Measurements from ENCODE around the gene PIGN. TPM values are rescaled to one million over a fixed set of nuclear protein-coding genes. Genes with fewer than 3 reads are reported as not detected.

The PIGN gene
- total RNA-seq, 3 donors from 2014 or later (not counting 1 experiment from before 2014, with no cell fraction given) = 12.2 to 21.7 (median 20.1) TPM

DNA sequence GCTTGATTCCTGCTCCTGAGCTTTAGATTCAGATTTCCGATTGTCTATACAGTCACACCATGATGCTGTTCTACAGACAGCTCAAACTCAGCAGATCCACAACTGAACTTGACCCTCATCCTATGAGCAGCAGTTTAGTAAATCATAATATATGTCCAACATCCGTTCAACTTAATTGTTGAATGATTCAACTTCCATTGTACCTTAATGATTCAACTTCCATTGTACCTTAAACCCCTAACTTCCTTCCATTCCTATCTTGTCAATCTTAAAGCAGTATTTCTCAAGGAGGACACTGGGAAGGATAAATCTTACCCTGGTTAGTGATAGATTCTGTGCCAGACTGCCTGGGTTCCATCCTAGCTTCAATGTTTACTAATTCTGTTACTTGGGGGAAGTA lies 60.1 kb downstream of the PIGN start:
- intact Hi-C loops (cut with micrococcal nuclease) = no loop called here
- ATAC-seq = no peak

DNA sequence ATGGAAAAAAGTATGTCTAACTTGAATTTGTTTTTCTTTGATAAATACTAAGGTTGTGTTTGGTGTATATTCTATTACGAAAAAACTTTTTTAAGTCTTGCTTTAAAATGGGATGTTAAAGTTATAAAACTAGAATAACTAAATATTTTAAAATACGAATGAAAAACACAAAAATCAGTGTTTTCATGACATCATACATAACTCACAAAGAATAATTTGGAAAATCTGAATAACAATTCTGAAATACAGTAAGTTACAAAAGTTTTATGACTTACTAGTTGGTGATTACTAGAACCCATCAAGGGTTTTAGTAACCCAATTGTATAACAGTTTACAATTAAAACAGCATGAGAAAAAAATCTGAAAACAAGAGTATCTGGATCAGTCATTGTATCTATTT lies 61.2 kb downstream of the PIGN start:
- intact Hi-C loops (cut with micrococcal nuclease) = no loop called here
- Mint-ChIP-seq H3K4me3 (no peak overlapping the region), H3K9me3 (no peaks in the 10 kb centered on the region)

More for the DNA sequence above, 60.1 kb downstream of the PIGN start:
- no peaks in the 10 kb centered on the region for H3K27me3 ChIP-seq (ENCODE audit: control insufficient read depth, insufficient read depth, low read length)
- Mint-ChIP-seq H3K27me3 (ENCODE audit: low read depth in 2 of 2) (no peaks in the 10 kb centered on the region), H3K4me1 (no peaks in the 10 kb centered on the region), H3K27ac (no peak overlapping the region), H3K36me3 (no peaks in the 10 kb centered on the region), H3K9me3 (no peaks in the 10 kb centered on the region), H3K4me3 (no peak overlapping the region)
- no peak overlapping the region for H3K4me3 ChIP-seq (ENCODE audit: low read length)
- 100% methylated on average over 2 of the region's 2 CpGs for WGBS (ENCODE audit: insufficient coverage)
- no peaks in the 10 kb centered on the region for H3K9me3 ChIP-seq (ENCODE audit: control insufficient read depth, insufficient read depth, low read length)
- no peak for DNase-seq
- no peaks in the 10 kb centered on the region for H3K4me1 ChIP-seq (ENCODE audit: control insufficient read depth, insufficient read depth, low read length)
- TF ChIP-seq, protein P1, sequence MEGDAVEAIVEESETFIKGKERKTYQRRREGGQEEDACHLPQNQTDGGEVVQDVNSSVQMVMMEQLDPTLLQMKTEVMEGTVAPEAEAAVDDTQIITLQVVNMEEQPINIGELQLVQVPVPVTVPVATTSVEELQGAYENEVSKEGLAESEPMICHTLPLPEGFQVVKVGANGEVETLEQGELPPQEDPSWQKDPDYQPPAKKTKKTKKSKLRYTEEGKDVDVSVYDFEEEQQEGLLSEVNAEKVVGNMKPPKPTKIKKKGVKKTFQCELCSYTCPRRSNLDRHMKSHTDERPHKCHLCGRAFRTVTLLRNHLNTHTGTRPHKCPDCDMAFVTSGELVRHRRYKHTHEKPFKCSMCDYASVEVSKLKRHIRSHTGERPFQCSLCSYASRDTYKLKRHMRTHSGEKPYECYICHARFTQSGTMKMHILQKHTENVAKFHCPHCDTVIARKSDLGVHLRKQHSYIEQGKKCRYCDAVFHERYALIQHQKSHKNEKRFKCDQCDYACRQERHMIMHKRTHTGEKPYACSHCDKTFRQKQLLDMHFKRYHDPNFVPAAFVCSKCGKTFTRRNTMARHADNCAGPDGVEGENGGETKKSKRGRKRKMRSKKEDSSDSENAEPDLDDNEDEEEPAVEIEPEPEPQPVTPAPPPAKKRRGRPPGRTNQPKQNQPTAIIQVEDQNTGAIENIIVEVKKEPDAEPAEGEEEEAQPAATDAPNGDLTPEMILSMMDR (IDR thresholded peaks at IDR 0.05) = no peak
- no peak overlapping the region for H3K27ac ChIP-seq (ENCODE audit: low read length)
- no peaks in the 10 kb centered on the region for H3K36me3 ChIP-seq (ENCODE audit: control insufficient read depth, insufficient read depth, low read length)

DNA sequence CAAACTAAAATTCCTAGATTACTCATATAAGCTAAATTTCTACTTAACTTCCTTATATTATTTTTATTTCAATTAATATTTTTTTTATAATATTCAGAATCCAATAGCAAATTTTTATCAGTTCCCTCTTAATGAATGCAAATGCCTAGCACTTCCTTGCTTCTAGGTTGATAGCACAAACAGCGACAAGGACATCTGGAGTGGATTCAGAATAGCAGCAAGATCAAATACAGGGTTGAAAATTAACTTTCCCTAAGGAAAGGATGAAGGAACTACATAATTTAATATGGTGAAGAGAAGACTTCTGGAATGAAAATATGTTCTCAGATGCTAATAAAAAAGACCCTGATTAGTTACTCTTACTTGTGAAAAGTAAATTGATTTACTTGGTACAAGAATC lies 64.5 kb downstream of the PIGN start:
- no peak for DNase-seq
- H3K4me1 ChIP-seq (ENCODE audit: control insufficient read depth, insufficient read depth, low read length) = no peaks in the 10 kb centered on the region
- no peaks in the 10 kb centered on the region for H3K36me3 Mint-ChIP-seq
- 100% methylated on average over 1 of the region's 1 CpG for WGBS (ENCODE audit: insufficient coverage)
- H3K4me3 Mint-ChIP-seq = no peak overlapping the region
- no peaks in the 10 kb centered on the region for H3K9me3 Mint-ChIP-seq
- intact Hi-C loops (cut with micrococcal nuclease) = no loop called here
- TF ChIP-seq, protein P1 (IDR thresholded peaks at IDR 0.05) = no peak
- H3K4me3 ChIP-seq (ENCODE audit: low read length) = no peak overlapping the region
- no peaks in the 10 kb centered on the region for H3K9me3 ChIP-seq (ENCODE audit: control insufficient read depth, insufficient read depth, low read length)
- H3K27ac Mint-ChIP-seq = no peak overlapping the region
- no peaks in the 10 kb centered on the region for H3K36me3 ChIP-seq (ENCODE audit: control insufficient read depth, insufficient read depth, low read length)
- ATAC-seq = no peak
- no peaks in the 10 kb centered on the region for H3K4me1 Mint-ChIP-seq
- no peaks in the 10 kb centered on the region for H3K27me3 ChIP-seq (ENCODE audit: control insufficient read depth, insufficient read depth, low read length)
- H3K27ac ChIP-seq (ENCODE audit: low read length) = no peak overlapping the region
- H3K27me3 Mint-ChIP-seq (ENCODE audit: low read depth in 2 of 2) = no peaks in the 10 kb centered on the region

More for the DNA sequence above, 61.2 kb downstream of the PIGN start:
- no peak overlapping the region for H3K4me3 ChIP-seq (ENCODE audit: low read length)
- no peaks in the 10 kb centered on the region for H3K27me3 Mint-ChIP-seq (ENCODE audit: low read depth in 2 of 2)
- H3K36me3 ChIP-seq (ENCODE audit: control insufficient read depth, insufficient read depth, low read length) = no peaks in the 10 kb centered on the region
- WGBS (ENCODE audit: insufficient coverage) = no CpG with 5 or more reads among the region's 2 CpGs
- H3K27me3 ChIP-seq (ENCODE audit: control insufficient read depth, insufficient read depth, low read length) = no peaks in the 10 kb centered on the region
- no peaks in the 10 kb centered on the region for H3K36me3 Mint-ChIP-seq
- H3K4me1 Mint-ChIP-seq = no peaks in the 10 kb centered on the region
- H3K4me1 ChIP-seq (ENCODE audit: control insufficient read depth, insufficient read depth, low read length) = no peaks in the 10 kb centered on the region
- TF ChIP-seq, protein P1 (IDR thresholded peaks at IDR 0.05) = no peak
- H3K27ac Mint-ChIP-seq = no peak overlapping the region
- no peak for ATAC-seq
- no peak for DNase-seq
- no peaks in the 10 kb centered on the region for H3K9me3 ChIP-seq (ENCODE audit: control insufficient read depth, insufficient read depth, low read length)
- no peak overlapping the region for H3K27ac ChIP-seq (ENCODE audit: low read length)

DNA sequence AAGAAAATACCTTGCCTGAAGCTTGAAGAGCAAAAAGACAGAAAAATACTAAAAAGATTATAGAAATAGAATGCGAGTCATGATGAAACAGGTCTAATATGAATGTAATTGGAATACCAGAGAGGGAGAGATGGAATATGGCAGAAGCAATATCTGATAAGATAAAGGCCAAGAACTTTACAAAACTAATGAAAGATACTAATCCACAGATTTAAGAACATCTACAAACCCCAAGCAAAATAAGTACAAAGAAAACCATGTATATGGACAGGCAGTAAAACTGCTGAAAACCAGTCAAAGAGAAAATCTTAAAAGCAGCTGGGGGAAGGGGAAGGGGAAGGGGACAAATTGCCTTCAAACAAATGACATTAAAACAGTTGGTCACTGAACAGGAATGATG lies 67.0 kb downstream of the PIGN start:
- Mint-ChIP-seq H3K4me3 (no peak overlapping the region), H3K27me3 (ENCODE audit: low read depth in 2 of 2) (no peaks in the 10 kb centered on the region), H3K4me1 (no peaks in the 10 kb centered on the region), H3K36me3 (no peaks in the 10 kb centered on the region), H3K9me3 (no peaks in the 10 kb centered on the region), H3K27ac (no peak overlapping the region)
- no peaks in the 10 kb centered on the region for H3K4me1 ChIP-seq (ENCODE audit: control insufficient read depth, insufficient read depth, low read length)
- H3K4me3 ChIP-seq (ENCODE audit: low read length) = no peak overlapping the region
- DNase-seq (no peak), ATAC-seq (no peak)
- 100% methylated on average over 1 of the region's 1 CpG for WGBS (ENCODE audit: insufficient coverage)
- intact Hi-C loops (cut with micrococcal nuclease) = no loop called here
- H3K27me3 ChIP-seq (ENCODE audit: control insufficient read depth, insufficient read depth, low read length) = no peaks in the 10 kb centered on the region
- no peaks in the 10 kb centered on the region for H3K36me3 ChIP-seq (ENCODE audit: control insufficient read depth, insufficient read depth, low read length)
- no peak overlapping the region for H3K27ac ChIP-seq (ENCODE audit: low read length)
- H3K9me3 ChIP-seq (ENCODE audit: control insufficient read depth, insufficient read depth, low read length) = no peaks in the 10 kb centered on the region
- TF ChIP-seq, protein P1 (IDR thresholded peaks at IDR 0.05) = no peak
